GM18870 (cell line): Measurements from ENCODE around the gene ROR1.
"Not testable (repeated sequence)": the region's sequence is repeated elsewhere in the genome, so short reads cannot be mapped to it uniquely, and the experiment has no call there.

Experiments used
- ATAC-seq: cut with Tn5 transposase; IDR thresholded peaks from one replicate; pipeline ENCODE4 v1.9.1; 2021; ENCODE audit warnings: moderate library complexity; ENCODE audit not compliant: unreplicated experiment

The ROR1 gene

DNA sequence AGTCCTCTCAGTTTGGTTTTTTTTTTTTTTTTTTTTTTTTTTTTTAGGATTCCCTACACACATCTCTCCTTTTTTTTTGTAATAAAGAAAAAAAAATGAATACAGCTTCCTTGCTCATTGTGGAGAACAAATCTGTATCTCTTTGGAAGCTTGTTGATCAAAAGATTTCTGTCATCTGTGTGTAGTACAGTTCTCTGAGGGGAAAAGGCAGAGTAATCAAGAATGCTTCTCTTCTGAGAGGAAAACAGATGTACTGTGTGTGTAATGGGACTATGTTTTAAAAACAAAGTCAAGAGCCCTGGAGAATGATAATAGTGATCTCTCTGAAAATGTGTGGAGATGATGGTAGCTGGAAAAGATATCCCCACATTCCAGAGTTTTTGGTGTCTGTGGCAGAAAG, 16.5 kb upstream of the ROR1 start:
- ATAC-seq: no peak

GRCh38 chr1:63758791-63759190, 15.0 kb upstream of the ROR1 start:
- no peak for ATAC-seq

DNA sequence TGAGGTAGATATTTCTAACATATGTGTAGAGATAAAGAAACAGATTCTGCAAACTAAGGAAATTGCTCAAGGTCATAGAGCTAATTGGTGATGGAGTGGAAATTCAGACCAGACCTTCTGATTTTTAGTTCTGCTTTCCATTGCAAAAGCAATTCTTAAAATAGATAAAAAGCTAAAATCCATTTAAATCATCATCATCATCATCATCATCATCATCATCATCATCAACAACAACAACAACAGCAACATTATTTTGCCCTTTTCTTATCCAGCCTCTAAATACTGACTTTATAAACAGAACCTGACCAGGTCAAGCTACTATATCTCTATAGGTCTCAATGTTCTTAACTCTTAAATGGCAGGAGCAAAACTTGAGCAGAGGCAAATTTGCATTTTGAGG, 14.0 kb upstream of the ROR1 start:
- no peak for ATAC-seq

GRCh38 chr1:63770381-63770780, 3.4 kb upstream of the ROR1 start:
- ATAC-seq: no peak

DNA sequence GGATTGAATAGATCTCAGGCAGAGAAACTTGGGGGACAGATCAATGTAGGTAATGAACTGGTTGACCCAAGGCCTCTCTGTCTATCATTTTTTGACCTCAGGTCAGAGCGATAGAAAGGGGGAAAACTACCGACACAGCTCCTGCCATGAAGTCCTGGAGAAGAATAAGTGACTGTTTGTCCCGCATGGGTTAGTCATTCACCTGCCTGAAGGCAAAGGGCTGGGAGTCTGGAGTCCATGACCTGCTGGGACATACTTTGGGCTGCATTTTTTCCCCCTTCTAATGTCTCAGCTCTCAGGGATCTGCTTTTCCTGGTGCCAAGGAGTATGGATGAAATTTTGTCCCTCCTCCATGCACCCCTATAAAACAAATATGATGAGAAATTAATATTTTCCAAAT, 1.6 kb upstream of the ROR1 start:
- no peak for ATAC-seq

DNA sequence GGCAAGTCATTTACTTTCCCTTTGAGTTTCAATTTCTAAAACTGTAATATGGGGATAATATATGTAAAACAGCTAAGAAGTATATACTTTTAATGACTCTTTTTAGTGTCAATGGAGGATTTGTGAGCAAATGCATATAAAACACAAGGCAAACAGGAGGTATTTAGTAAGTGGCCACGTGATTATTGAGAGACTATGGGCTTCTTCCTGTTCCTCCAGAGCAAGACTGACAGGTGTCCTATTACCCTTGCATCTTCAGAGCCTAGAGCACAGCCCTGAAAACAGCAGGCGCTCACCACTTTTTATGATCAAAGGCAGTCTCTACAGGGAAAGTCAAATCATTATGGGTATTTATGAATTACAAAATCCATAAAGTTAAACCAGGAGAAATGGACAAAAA, 941 bp upstream of the ROR1 start:
- no peak for ATAC-seq

DNA sequence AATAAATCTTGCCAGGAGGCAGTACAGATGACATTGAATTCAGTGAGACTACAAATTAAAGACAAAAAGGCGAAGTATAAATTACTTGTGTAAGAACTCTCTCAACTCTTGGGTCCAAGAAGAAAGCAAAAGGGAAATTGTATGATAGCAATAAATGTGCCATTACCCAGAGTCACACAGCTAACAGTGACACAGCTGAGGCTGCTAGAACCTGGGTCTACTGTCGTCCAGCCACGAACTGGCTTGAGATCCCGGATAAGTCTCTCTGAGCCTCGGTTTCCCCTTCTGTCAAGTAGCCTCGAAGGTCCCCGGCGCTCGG, 362 bp upstream of the ROR1 start:
- no peak for ATAC-seq

DNA sequence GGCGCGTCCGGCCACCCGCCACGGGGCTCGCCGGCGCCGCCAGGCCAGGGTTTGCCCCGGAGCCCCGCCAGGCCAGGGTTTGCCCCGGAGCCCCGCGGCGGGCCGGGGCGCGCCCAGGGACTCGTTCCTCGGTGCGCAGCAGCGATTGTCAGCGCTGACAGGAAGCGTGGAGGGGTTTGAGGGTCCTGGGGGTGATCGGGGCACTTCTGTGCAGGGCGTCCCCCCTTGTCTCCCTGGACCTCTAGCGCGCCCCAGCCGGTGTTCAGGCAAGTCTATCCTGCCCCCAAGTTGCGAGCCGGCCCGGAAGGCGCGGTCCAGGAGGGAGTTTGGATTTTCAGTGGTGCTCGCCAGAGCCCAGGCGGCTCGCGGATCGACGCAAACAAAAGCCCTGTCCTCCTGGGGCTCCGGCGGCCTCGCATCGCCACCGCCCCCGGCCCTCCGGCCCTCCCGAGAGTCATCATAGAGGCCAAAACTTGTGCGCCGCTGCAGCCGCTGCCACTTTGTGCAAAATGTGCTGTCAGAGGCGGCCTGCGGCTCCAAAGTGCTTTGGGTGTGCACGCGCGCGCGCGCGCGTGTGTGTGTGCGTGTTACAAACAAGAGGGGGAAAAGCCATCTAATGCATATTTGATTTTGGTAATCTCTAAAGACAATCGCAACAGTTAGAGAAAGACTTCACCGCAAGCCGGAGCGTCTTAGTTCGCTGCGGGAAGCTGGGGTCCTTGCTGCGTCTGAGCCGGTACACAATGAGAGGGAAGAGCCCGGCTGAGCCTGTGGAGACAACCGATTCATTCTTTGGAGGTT, 1.0 kb downstream of the ROR1 start:
- ATAC-seq: no peak

- no peak for ATAC-seq
Observed at GRCh38 chr1:63775418-63776127, 1.8 kb downstream of the ROR1 start.

GRCh38 chr1:63777286-63777685, 3.5 kb downstream of the ROR1 start:
- ATAC-seq: no peak

DNA sequence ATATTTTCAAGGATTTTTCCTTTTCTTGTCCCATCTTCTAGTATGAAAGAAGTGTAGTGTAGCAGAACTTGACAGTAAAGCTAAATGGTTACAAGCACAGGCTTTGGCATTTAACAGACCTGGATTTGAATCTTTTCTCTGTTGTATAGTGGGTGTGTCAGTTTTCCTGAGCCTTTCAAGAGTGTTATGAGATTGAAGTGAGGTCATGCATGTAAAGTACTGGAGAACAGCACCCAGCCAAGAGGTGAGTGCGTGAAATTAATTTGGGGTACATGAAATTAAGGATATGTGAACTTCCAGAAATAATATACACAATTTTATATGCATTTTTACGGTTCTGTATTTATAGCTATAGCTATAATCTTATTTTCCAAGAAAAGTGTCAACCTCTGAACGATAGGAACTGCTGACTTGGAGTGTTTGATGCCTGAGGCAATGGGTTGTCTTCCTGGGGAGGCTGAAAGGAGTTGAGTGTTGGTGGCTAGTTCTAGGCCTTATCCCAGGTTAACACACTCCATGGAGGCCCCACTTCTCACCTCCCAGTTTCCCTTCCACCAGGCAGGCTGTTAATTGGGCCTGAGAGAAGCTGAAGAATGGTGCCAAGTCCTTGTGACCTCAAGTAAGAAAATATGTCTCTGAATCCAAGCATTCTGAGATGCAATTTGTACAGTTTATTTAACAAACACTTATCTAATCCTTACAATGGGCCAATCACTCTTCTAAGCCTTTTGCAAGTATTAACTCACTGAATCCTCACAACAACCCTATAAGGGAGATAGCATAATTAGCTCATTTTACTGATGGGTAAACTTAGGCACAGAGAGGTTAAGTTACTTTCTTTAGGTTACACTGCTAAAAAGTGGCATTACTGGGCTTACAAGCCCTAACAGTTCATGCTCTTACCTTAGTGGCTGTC, 4.4 kb downstream of the ROR1 start:
- no peak for ATAC-seq

GRCh38 chr1:63779338-63780211, 5.8 kb downstream of the ROR1 start:
- no peak for ATAC-seq

GRCh38 chr1:63780565-63780964, 6.7 kb downstream of the ROR1 start:
- ATAC-seq: no peak

- ATAC-seq: no peak
Observed at GRCh38 chr1:63782982-63783381, 9.2 kb downstream of the ROR1 start.

GRCh38 chr1:63784083-63784482, 10.3 kb downstream of the ROR1 start:
- no peak for ATAC-seq

- ATAC-seq: no peak
Observed at GRCh38 chr1:63784489-63785390, 10.9 kb downstream of the ROR1 start.

DNA sequence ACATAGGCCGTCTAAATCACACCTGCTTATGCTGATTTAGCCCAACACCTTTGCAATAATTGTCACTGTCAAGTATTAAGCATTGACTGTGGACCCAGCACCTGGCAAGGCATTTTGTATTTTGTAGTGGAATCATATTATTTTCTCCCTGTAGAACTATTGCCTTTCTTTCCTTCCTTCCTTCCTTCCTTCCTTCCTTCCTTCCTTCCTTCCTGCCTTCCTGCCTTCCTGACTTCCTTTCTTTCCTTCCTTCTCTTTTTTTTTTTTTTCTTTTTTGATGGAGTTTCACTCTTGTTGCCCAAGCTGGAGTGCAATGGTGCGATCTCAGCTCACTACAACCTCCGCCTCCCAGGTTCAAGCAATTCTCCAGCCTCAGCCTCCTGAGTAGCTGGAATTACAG, 13.5 kb downstream of the ROR1 start:
- not testable (repeated sequence) for ATAC-seq

- no peak for ATAC-seq
Observed at GRCh38 chr1:63787875-63788274, 14.1 kb downstream of the ROR1 start.

GRCh38 chr1:63789856-63790605, 16.2 kb downstream of the ROR1 start:
- no peak for ATAC-seq
